ENCODE measurements around the gene ITSN2.

Gene ITSN2

DNA sequence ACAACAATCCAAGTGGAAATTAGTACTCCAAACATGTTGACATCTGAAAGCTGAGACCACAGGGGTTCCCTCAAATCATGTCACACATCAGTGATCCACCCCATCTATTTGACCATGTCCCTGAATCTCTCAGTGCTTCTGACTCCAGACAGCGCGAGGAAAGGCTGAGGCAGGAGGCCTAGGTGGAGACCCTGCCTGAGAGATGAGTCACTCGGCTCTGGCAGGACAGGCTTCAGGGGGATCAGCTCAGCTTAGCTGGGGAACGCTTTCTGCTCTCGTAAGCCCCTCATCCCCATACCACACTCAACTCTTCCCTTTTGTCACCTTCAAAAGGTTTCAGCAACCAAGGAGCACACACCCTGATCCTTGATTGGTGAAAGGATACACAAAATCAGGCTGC, 191.3 kb downstream of the ITSN2 start:
- DNase-seq, result no peak

DNA sequence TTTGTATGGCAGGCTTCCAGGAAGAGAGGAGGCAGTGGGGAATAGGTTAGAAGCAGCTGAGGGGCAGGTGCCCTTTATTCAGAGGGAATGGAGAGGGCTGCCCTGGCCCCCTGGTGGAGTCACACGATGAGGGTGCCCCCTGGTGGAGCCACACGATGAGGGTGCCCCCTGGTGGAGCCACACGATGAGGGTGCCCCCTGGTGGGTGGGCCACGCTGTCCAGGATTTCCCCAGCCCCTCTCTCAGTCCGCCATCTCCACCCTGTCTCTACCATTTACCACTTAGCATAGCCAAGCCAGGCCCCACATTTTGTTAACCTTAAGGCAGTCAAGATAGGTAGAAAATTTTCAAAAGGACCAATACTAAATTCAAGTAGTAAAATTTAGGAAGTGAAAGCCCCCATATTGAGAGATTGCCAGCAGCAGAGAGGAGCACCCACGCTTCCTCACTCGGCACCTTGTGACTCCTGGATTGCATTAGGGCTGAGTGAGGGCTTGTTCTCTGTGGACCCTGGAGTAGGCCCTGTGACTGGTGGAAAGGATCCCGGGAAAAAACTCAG, 195.8 kb downstream of the ITSN2 start:
- no peak for DNase-seq

DNA sequence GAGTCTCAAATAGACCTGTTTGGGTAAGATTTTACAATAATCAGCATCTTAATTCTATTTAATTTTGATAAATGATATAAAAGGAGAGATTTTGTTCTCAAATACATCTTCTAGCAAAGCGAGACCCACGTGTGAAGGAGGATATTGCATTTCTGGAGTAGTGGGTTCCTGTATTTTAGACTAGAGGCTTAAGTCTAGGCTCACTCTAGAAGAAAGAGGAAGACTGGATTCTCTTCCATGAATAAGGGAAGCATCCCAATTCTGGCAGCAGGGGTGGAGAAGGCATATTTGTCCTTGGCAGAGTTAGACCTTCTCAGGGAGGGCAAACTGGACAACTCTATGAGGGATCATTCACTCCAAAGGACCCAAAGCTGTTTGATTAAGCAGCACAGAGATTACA, 196.7 kb downstream of the ITSN2 start:
- no peak for DNase-seq

DNA sequence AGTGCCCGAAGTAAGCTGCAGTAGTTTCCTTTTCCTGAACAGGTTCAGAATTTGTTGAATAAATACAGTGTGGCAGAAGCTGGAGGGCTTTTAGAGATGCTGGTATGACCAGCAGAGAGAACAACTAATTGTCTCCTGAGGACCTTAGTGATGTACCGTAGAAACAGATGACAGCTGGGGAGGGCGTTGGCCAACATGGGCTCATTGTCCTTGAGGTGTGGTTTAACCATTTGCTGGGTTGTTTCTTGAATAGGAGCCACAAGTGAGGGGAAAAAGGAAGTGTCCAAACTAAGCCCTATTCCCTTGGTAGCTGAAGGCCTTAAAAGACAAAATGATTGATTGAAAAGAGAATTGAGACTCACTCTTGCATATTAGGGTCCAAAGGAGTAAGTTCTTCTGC, 197.2 kb downstream of the ITSN2 start:
- no peak for DNase-seq

DNA sequence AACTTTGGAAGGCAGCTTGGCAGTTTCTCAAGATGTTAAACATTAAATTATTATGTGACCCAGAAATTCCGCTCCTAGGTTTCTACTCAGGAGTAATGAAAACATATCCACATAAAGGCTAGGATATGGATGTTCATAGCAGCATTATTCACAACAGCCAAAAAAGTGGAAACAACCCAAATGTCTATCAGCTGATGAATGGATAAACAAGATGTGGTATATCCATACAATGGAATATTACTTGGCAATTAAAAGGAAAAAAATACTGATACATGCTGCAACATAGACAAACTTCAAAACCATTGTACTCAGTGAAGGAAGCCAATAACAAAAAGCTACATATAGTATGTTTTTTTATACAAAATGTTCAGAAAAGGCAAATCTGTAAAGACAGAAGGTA, 197.8 kb downstream of the ITSN2 start:
- no peak for DNase-seq

DNA sequence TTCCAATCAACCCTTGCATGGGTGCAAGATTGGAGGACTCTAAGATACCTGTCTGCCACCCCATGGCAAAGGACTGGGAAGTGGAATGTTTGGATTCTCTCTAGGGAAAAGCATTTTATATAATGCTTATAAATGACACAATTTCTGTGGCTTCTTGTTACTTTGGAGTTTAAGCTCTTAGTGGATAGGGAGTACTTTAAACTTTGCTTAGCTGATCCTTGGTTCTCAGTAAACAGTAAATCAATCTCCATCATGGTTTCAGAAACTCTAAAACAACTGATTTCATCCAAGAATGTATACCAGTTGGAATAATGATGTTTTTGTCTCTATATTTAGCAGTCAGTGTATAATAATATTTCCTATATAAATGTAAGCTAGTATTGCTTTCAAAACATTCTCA, 199.6 kb downstream of the ITSN2 start:
- DNase-seq, result no peak

DNA sequence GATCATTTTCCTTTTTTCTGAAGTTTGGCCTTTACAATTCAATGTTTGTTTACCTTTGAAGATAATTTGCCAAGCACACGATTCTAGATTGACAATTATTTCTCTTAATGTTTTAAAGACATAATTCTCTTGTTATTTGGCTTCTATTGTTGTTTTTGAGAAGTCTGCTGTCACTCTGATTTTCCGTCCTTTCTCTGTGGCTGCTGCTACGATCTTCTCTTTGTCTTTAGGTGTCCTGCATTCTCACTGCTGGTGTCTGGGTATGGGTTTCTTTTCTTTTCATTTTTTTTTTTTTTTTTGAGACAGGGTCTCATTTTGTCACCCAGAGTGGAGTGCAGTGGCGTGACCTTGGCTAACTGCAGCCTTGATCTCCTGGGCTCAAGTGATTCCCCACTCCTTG, 200.6 kb downstream of the ITSN2 start:
- DNase-seq, result no peak

DNA sequence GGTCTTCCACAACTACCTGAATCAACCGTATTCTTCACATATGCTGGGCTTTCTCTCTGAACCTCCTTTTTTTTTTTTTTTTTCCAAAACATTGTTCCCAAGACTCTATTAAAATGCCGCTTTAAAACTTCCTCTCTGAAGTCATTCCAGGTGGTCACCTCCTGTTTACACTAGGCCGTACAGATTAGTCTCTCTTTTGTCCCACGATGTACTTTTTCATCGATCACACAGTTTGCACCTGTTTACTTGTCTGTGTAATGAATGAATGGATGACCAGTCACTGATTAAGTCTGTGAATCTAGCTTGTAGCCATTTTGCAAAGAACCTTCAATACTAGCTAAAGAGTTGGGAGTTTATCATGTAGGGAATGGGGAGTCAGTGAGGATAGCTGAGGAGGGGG, 202.2 kb downstream of the ITSN2 start:
- no peak for DNase-seq

DNA sequence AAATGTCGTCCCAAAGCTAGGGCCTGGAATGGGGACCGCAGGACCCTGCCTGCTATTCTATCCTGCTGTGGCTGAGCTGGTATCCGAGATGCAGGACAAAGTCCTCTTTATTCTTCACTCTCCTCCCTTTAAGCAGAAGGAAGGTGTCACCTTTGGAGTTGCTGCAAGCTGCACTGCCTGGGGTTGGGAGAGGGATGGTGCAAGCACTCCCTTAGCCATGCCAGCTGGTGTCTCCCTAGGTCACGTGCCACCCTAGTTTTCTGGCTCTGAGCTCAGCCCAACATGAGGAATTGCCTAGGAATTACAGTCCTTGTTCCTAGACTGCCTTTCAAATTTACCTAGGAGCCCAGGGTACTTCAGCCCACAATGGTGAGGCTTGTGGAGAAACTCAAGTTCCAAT, 206.9 kb downstream of the ITSN2 start:
- DNase-seq, result no peak
